Trophoblast cell (in vitro differentiated cells and primary cell): Measurements from ENCODE around the gene FAM20A.

Source experiments
- DNase-seq, 2 donors: peaks; one replicate each; pipeline ENCODE4 v3.0.0-alpha.2; 2016
- H2AFZ ChIP-seq: 2 replicates; pipeline ENCODE4 v1.6.1; 2013; ENCODE audit warnings: low read length, moderate library complexity, mild to moderate bottlenecking; ENCODE audit not compliant: insufficient read depth, poor library complexity
- H2AK5ac ChIP-seq: 2 replicates; pipeline ENCODE4 v1.6.1; 2013; ENCODE audit warnings: mild to moderate bottlenecking, low read length
- H2BK120ac ChIP-seq: 2 replicates; pipeline ENCODE4 v1.6.1; 2013; ENCODE audit warnings: low read length, mild to moderate bottlenecking, moderate library complexity; ENCODE audit not compliant: insufficient read depth, poor library complexity
- H2BK12ac ChIP-seq: 2 replicates; pipeline ENCODE4 v1.6.1; 2013; ENCODE audit warnings: mild to moderate bottlenecking, low read length, moderate library complexity
- H2BK5ac ChIP-seq: 2 replicates; pipeline ENCODE4 v1.6.1; 2013; ENCODE audit warnings: low read length, low read depth, moderate library complexity, mild to moderate bottlenecking; ENCODE audit not compliant: poor library complexity
- H3K14ac ChIP-seq: 2 replicates; pipeline ENCODE4 v1.6.1; 2013; ENCODE audit warnings: mild to moderate bottlenecking, low read length
- H3K18ac ChIP-seq: 2 replicates; pipeline ENCODE4 v1.6.1; 2013; ENCODE audit warnings: mild to moderate bottlenecking, low read length
- H3K23ac ChIP-seq: 2 replicates; pipeline ENCODE4 v1.6.1; 2013; ENCODE audit warnings: low read length
- H3K27ac ChIP-seq: 2 replicates; pipeline ENCODE4 v1.5.1; 2013; ENCODE audit warnings: low read depth, mild to moderate bottlenecking, inconsistent platforms, low read length, moderate library complexity
- H3K27me3 ChIP-seq: 2 replicates; pipeline ENCODE4 v1.6.1; 2013; ENCODE audit warnings: inconsistent platforms, mild to moderate bottlenecking, low read length, moderate library complexity; ENCODE audit not compliant: insufficient read depth
- H3K36me3 ChIP-seq, 2 experiments: 1 replicate in 1 of 2; 2 replicates in 1 of 2; pipeline ENCODE4 v1.6.1; 2013; ENCODE audit warnings: low read length in 2 of 2, mild to moderate bottlenecking in 2 of 2, moderate library complexity in 1 of 2; ENCODE audit not compliant: insufficient read depth in 2 of 2, control insufficient read depth in 1 of 2
- H3K4ac ChIP-seq: 2 replicates; pipeline ENCODE4 v1.6.1; 2013; ENCODE audit warnings: low read depth, mild to moderate bottlenecking, low read length, moderate library complexity
- H3K4me1 ChIP-seq, 2 experiments: 1 replicate in 1 of 2; 2 replicates in 1 of 2; pipeline ENCODE4 v1.6.1; 2013; ENCODE audit warnings: low read length in 2 of 2, mild to moderate bottlenecking in 2 of 2, moderate library complexity in 1 of 2; ENCODE audit not compliant: insufficient read depth in 2 of 2, control insufficient read depth in 1 of 2
- H3K4me2 ChIP-seq: 2 replicates; pipeline ENCODE4 v1.6.1; 2013; ENCODE audit warnings: inconsistent platforms, mild to moderate bottlenecking, low read length, moderate library complexity
- H3K4me3 ChIP-seq: 2 replicates; pipeline ENCODE4 v1.5.1; 2013; ENCODE audit warnings: mild to moderate bottlenecking, low read depth, low read length, inconsistent platforms
- H3K79me1 ChIP-seq: one replicate; pipeline ENCODE4 v1.6.1; 2013; ENCODE audit warnings: low read length
- H3K79me2 ChIP-seq: 2 replicates; pipeline ENCODE4 v1.6.1; 2013; ENCODE audit warnings: low read length, mild to moderate bottlenecking; ENCODE audit not compliant: control insufficient read depth, insufficient read depth, poor library complexity
- H3K9ac ChIP-seq: 2 replicates; pipeline ENCODE4 v1.6.1; 2013; ENCODE audit warnings: mild to moderate bottlenecking, low read length
- H3K9me3 ChIP-seq: 2 replicates; pipeline ENCODE4 v1.6.1; 2013; ENCODE audit warnings: low read depth, mild to moderate bottlenecking, control low read depth, inconsistent platforms, low read length; ENCODE audit not compliant: insufficient read depth
- H4K12ac ChIP-seq: 2 replicates; pipeline ENCODE4 v1.6.1; 2013; ENCODE audit warnings: low read depth, mild to moderate bottlenecking, low read length, moderate library complexity
- H4K8ac ChIP-seq: 2 replicates; pipeline ENCODE4 v1.6.1; 2013; ENCODE audit warnings: low read depth, mild to moderate bottlenecking, low read length, moderate library complexity
- H4K91ac ChIP-seq: one replicate; pipeline ENCODE4 v1.6.1; 2013; ENCODE audit warnings: low read depth, mild to moderate bottlenecking, low read length, moderate library complexity
- WGBS: extraction: QIAGEN DNeasy Blood & Tissue Kit; methylation state at CpG from one replicate; pipeline ENCODE4 v1.1.7; 2013; ENCODE audit warnings: missing lambda C conversion rate; ENCODE audit not compliant: insufficient read length, insufficient coverage; ENCODE audit errors: extremely low coverage; 5-methylcytosine and 5-hydroxymethylcytosine counted together

The FAM20A gene

DNA sequence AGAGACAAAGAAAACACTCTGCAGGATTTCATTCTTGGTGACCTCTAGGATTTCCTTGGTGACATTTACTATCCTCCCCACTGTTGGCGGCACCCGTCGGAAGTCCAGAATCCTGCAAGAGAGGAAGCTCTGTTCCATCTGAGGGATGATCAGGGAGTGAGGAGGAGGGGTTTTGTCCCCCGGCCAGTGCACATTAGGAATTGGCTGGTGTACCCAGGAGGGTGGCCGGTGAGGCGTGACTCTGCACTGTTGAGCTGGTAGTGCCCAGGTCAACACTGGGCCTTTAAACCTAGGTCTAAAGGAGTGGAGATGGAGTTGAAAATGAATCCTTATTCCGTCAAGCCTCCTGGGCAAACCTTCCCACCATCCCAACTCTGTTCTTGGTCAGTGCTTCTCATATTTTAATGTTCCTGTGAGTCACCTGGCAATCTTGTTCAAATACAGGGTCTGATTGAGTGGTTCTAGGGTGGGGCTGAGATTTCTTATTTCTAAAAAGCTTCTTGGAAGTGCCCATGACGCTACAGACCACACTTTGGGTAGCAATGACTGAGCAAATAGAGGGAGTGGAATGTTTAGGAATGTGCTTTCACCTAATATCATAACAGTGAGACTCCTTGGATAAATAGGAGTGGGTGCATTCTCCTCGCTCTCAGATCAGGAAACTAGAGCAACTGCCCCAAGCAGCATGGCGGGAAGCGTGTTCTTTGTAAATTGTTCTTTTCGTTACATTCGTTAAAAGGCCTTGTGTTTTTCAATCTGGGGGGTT, 58.3 kb downstream of the FAM20A start:
- H3K23ac ChIP-seq, result no peak overlapping the region
- H3K4me1 ChIP-seq, result no peaks in the 10 kb centered on the region
- no peaks in the 10 kb centered on the region for H3K79me2 ChIP-seq
- H3K4ac ChIP-seq, result no peak overlapping the region
- H3K9me3 ChIP-seq, result peaks cover 1% of the 10 kb centered on the region
- H3K18ac ChIP-seq, result no peak overlapping the region
- no peak overlapping the region for H3K9ac ChIP-seq
- no peaks in the 10 kb centered on the region for H3K27me3 ChIP-seq
- H2AK5ac ChIP-seq, result no peak overlapping the region
- WGBS, result no CpG with 5 or more reads among the region's 13 CpGs
- H2BK12ac ChIP-seq, result no peak overlapping the region
- no peak overlapping the region for H4K12ac ChIP-seq
- H4K91ac ChIP-seq, result no peak overlapping the region
- no peak overlapping the region for H2BK120ac ChIP-seq
- no peaks in the 10 kb centered on the region for H3K79me1 ChIP-seq
- H3K4me3 ChIP-seq, result no peak overlapping the region
- H3K4me2 ChIP-seq, result no peak overlapping the region
- no peak overlapping the region for H2BK5ac ChIP-seq
- H3K27ac ChIP-seq, result no peak overlapping the region
- H3K14ac ChIP-seq, result no peak overlapping the region
- H3K36me3 ChIP-seq, result peaks cover 25 to 36% of the 10 kb centered on the region in 2 experiments
- DNase-seq, result no peak
- H4K8ac ChIP-seq, result no peak overlapping the region
- H2AFZ ChIP-seq, result no peak overlapping the region

DNA sequence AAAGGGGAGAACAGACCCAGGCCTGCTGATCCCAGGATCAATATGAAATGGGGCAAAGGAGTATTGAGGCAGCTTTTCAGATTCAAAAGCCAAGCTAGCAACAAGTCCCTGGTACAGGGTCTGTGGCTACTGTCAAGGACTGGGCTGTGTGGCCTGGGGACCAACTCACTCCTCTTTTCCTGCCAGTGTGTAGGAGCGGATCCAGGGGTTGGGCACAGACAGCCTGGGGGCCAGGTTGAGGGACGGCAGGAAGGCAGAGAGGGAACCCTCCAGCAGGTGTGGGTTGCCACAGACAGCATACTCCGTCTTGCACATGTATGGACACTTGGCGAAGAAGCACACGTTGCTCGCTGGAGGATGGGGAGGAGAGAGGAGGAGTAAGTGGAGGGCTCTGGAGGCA, 59.4 kb downstream of the FAM20A start:
- Histone ChIP-seq H3K79me1 (no peaks in the 10 kb centered on the region), H4K12ac (no peak overlapping the region), H3K9me3 (peaks cover 1% of the 10 kb centered on the region), H3K4me2 (no peak overlapping the region), H2BK12ac (no peak overlapping the region), H3K27ac (no peak overlapping the region), H3K23ac (no peak overlapping the region), H3K9ac (no peak overlapping the region), H4K8ac (no peak overlapping the region), H3K18ac (no peak overlapping the region), H3K79me2 (no peaks in the 10 kb centered on the region), H2BK5ac (no peak overlapping the region), H3K27me3 (no peaks in the 10 kb centered on the region), H2AFZ (no peak overlapping the region), H2BK120ac (no peak overlapping the region), H3K36me3 (peaks cover 32 to 47% of the 10 kb centered on the region in 2 experiments), H3K4ac (no peak overlapping the region), H2AK5ac (no peak overlapping the region), H3K4me3 (peak overlapping the region; percentile 10), H3K14ac (no peak overlapping the region), H4K91ac (no peak overlapping the region), H3K4me1 (no peaks in the 10 kb centered on the region)
- WGBS, result no CpG with 5 or more reads among the region's 6 CpGs
- DNase-seq, result no peak

DNA sequence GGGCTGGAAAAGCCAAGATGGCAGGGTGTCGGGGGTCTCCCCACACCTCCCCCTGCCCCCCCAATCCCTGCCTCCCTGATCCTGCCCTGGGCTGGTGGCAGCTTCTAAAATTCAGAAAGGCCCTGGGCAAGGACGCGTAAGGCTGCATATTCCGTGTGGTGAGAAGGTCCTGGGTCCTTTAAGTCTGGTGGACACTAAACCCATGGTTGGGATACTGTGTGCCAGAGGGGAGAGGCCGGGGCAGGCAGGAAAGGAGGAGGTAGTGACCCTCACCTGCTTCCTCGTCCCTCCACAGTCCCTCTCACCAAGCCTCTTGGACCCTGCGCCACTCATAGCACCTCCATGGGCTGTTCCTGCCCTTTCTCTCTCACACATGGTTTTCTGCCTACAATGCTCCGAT, 60.2 kb downstream of the FAM20A start:
- Histone ChIP-seq H3K27me3 (no peaks in the 10 kb centered on the region), H2BK12ac (no peak overlapping the region), H2AK5ac (no peak overlapping the region), H3K4me1 (no peaks in the 10 kb centered on the region), H2AFZ (no peak overlapping the region), H4K8ac (no peak overlapping the region), H4K91ac (no peak overlapping the region), H4K12ac (no peak overlapping the region), H3K27ac (no peak overlapping the region), H3K9me3 (peaks cover 1% of the 10 kb centered on the region), H3K23ac (no peak overlapping the region), H3K9ac (no peak overlapping the region), H3K79me1 (no peaks in the 10 kb centered on the region), H3K4me2 (no peak overlapping the region), H3K18ac (no peak overlapping the region), H3K4ac (no peak overlapping the region), H3K14ac (no peak overlapping the region), H3K79me2 (no peaks in the 10 kb centered on the region), H3K36me3 (peaks cover 34 to 50% of the 10 kb centered on the region in 2 experiments), H2BK120ac (no peak overlapping the region), H2BK5ac (no peak overlapping the region), H3K4me3 (no peak overlapping the region)
- WGBS, result no CpG with 5 or more reads among the region's 8 CpGs
- DNase-seq, result no peak

DNA sequence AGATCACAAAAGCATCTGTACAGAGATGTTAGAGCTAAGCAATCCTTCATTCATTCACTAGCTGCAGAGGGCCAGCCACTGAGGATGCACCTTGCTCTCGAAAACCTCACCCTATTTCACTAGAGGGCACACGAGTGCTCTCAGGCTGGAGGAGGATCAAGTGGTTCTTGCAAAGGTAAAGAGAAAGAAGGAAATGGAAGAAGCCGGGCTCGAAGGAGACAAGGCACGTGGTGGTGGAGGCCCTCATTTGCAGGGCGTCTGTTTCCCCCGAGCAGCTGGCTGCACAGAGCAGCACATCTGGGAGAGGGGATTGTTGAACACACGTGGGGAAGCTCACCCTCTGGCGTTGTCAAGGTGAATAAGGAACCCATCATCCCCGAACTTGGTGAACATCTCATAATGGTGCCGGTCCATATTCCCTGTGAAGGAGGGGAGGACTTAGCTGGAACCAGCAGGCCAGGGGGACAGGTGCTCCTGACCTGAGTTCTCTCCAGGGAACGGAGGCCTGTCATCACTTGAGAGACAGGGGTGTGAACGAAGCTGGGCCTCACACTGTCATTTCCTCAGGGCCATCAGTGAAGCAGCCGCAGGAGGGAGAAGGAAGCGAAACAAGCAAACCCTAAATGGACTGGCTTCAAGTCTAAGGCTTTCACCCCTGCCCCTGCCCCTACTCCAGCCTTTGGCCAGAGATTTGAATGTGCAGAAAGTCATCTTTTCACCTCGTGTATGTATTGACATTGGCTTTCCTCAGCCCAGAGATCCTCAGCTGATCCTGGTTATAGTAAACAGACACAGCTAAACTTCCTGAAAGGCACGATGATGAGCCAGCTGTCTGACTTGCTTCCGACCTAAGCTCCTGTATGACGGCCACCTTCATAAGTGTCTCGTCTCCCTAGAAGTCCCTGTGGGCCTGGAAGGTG, 61.4 kb downstream of the FAM20A start:
- H3K23ac ChIP-seq, result no peak overlapping the region
- no peaks in the 10 kb centered on the region for H3K79me2 ChIP-seq
- no peak overlapping the region for H3K14ac ChIP-seq
- H3K4me1 ChIP-seq, result no peaks in the 10 kb centered on the region
- H4K8ac ChIP-seq, result no peak overlapping the region
- H3K18ac ChIP-seq, result no peak overlapping the region
- H3K9me3 ChIP-seq, result peaks cover 1% of the 10 kb centered on the region
- H3K27me3 ChIP-seq, result no peaks in the 10 kb centered on the region
- no CpG with 5 or more reads among the region's 20 CpGs for WGBS
- H2BK12ac ChIP-seq, result no peak overlapping the region
- no peak overlapping the region for H3K4me3 ChIP-seq
- no peak overlapping the region for H3K9ac ChIP-seq
- no peak overlapping the region for H3K4me2 ChIP-seq
- H2AK5ac ChIP-seq, result no peak overlapping the region
- H2BK5ac ChIP-seq, result no peak overlapping the region
- H3K4ac ChIP-seq, result no peak overlapping the region
- H2AFZ ChIP-seq, result no peak overlapping the region
- peak; percentile 41 to 65 for DNase-seq
- H4K91ac ChIP-seq, result no peak overlapping the region
- H3K36me3 ChIP-seq, result peaks cover 36 to 53% of the 10 kb centered on the region in 2 experiments
- H2BK120ac ChIP-seq, result no peak overlapping the region
- no peak overlapping the region for H3K27ac ChIP-seq
- no peak overlapping the region for H4K12ac ChIP-seq
- H3K79me1 ChIP-seq, result no peaks in the 10 kb centered on the region
